Skeletal muscle satellite cell (primary cell): ENCODE results near the gene SMPD2.

Experiments
- H3K27me3 ChIP-seq: 2 replicates; pipeline ENCODE4 v1.7.0; 2013; ENCODE audit warnings: low read length; ENCODE audit not compliant: control insufficient read depth, insufficient read depth
- H3K36me3 ChIP-seq: 2 replicates; pipeline ENCODE4 v1.7.0; 2013; ENCODE audit warnings: mild to moderate bottlenecking, control low read depth, low read length; ENCODE audit not compliant: insufficient read depth
- H3K4me1 ChIP-seq: 2 replicates; pipeline ENCODE4 v1.7.0; 2013; ENCODE audit warnings: low read length; ENCODE audit not compliant: control insufficient read depth, insufficient read depth
- H3K4me2 ChIP-seq: 2 replicates; pipeline ENCODE4 v1.7.0; 2013; ENCODE audit warnings: mild to moderate bottlenecking, low read length
- H3K4me3 ChIP-seq: 2 replicates; pipeline ENCODE4 v1.7.0; 2013; ENCODE audit warnings: low read length
- H3K9ac ChIP-seq: 2 replicates; pipeline ENCODE4 v1.7.0; 2013; ENCODE audit warnings: mild to moderate bottlenecking, low read depth, low read length, moderate library complexity
- H3K9me3 ChIP-seq: replicated peaks from 2 replicates; pipeline ENCODE4 v1.7.0; 2013; ENCODE audit warnings: mild to moderate bottlenecking, control low read depth, low read length

SMPD2 gene

DNA sequence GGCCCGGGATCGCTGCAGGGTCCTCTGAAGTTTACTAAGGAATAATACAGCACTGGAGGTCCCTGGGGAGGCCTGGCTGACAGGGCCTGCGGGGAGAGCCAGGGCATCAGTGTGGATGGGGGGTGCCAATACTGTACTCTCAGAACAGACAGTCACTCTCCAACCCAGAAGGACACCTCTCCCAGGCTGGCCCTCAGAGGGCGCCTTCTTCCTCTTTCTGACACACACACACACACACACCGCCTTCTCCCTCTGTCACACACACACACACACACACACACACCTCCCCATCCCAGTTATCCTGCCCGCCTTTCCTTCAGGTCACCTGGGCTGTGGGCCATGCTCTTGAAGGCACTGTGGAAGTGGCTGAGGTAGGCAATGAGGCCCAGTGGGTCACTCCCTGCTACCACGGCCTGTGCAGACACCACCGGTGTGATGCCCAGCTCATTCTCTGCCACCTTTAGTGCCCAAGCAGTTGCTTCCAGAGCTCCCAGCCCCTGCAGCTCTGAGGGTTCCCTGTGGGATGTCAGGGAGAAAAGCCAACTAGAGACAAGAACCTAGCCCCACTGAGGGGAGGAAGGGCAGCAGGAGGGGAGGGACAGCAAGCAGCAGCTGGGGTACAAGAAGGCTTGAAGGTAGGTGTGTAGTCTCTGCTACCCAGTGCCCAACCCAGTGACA is 7.5 kb downstream of the SMPD2 start:
- Histone ChIP-seq H3K4me3 (no peak overlapping the region), H3K27me3 (no peaks in the 10 kb centered on the region), H3K4me1 (no peaks in the 10 kb centered on the region), H3K9me3 (no peaks in the 10 kb centered on the region), H3K9ac (no peak overlapping the region), H3K4me2 (no peak overlapping the region), H3K36me3 (peaks cover 89% of the 10 kb centered on the region)

DNA sequence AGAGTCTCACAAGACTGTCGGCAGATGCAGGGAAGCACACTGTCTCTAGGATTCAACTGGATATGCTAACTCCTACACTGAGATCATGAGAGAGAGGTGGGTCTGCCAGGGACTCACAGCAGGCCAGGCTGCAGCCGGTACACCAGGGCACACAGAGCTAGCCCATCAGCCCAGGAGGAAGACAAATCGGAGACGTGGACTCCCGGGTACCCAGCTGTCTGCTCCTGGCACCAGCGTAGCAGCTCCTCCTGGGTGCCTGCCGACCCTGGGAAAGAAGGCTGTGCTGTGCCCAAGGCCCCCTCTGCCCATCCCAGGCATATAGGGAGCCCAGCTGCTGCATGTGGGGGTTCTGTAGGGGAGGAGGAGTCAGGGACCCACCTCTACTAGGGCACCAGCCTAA is 8.1 kb downstream of the SMPD2 start:
- H3K4me1 ChIP-seq: peaks cover 6% of the 10 kb centered on the region
- no peaks in the 10 kb centered on the region for H3K9me3 ChIP-seq
- H3K4me3 ChIP-seq: no peak overlapping the region
- no peaks in the 10 kb centered on the region for H3K27me3 ChIP-seq
- H3K36me3 ChIP-seq: peaks cover 89% of the 10 kb centered on the region
- H3K4me2 ChIP-seq: no peak overlapping the region
- H3K9ac ChIP-seq: no peak overlapping the region

DNA sequence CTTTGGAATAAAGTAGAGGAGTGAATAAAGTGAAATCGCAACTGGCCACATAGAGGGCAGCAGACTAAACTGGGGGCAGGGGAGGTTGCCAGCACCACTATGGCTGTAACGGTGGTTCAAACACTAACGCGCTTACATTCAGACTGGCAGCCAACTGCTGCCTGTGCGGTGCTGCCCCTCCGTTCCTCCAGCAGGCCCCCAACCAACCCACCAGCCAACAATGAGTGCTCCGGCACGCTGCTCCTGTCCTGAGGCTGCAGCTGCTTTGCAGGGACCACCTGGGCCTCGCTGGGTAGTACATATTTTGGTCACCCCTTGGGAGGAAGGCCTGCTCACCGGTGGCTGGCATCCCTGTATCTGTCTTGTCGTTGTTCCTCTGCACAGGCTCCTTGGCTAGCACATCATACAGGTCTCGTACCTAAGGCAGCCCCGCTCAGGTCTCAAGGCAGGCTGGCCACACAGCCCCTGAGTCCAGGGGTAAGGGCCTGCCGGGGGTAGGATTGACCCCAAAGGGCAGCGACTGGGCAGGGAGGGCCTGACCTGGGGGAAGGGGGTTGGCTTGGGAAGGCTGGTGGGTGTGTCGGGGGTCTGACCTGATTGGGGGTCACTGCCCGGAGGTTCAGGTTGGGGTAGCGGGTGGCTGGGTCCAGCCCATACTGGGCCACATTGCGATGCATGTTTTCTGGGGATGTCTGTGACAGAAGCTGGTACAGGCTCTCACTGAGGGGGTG is 8.7 kb downstream of the SMPD2 start:
- H3K9ac ChIP-seq: no peak overlapping the region
- H3K36me3 ChIP-seq: peaks cover 86% of the 10 kb centered on the region
- no peak overlapping the region for H3K4me2 ChIP-seq
- peaks cover 12% of the 10 kb centered on the region for H3K4me1 ChIP-seq
- H3K27me3 ChIP-seq: no peaks in the 10 kb centered on the region
- H3K4me3 ChIP-seq: no peak overlapping the region
- no peaks in the 10 kb centered on the region for H3K9me3 ChIP-seq

DNA sequence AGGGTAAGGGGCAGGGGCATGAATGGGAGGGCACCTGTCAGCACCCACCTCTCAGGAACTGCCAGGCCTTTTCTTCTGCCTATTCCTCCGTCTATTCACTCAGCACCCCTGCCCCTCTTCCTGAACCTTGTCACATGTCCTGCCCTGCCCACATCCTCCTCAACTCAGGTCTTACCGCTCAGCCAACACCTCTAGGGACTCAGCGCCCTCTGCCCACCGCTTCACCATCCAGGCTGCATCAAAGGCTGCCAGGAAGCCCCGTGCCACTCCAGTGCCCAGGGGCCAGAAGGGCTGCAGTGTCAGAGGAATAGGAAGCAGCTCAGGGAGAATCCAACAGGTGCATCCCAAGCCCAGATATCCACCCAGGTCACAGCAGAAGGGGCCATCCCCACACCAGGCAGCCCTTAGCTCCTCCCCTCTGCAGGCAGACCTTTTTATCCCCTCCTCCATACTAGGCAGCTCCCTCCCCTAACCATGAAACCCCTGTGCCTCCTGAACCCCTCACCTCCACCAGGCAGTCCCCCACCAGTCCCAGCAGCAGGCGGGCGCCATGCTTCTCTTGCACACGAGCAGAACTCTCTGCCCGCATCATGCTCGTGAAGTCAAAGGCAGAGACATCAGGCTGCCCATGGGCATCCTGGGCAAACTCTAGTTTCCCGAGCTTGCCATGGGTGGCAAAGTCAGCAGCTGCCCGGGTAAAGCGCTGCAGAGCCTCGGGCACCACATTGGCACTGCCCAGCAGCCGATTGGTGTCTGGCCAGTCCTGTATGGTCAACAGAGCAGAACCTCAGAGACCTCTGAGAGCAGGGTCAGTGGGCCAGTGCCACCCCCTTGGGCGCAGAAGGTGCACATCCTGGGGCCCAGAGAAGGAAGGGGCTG is 9.5 kb downstream of the SMPD2 start:
- Histone ChIP-seq H3K27me3 (no peaks in the 10 kb centered on the region), H3K4me1 (peaks cover 17% of the 10 kb centered on the region), H3K4me3 (no peak overlapping the region), H3K36me3 (peaks cover 78% of the 10 kb centered on the region), H3K9me3 (no peaks in the 10 kb centered on the region), H3K9ac (no peak overlapping the region), H3K4me2 (no peak overlapping the region)

DNA sequence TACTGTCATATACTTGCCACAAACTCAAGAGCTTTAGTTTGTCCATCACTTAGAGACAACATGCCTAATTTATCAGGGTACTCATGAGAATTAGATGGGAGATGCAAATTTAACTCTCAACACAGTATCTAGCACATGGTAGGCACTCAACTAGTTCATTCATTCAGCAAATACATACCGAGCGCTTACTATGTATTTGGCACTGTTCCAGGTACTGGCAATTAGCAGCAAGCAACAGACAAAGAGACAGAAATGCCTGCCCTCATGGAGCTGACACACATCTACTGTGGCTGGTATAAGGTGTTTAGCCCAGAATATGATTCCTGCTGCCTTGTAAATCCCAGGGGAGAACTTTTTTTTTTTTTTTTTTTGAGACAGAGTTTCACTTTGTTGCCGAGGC is 10.3 kb downstream of the SMPD2 start:
- Histone ChIP-seq H3K36me3 (peaks cover 71% of the 10 kb centered on the region), H3K4me3 (no peak overlapping the region), H3K4me2 (no peak overlapping the region), H3K9ac (no peak overlapping the region), H3K27me3 (no peaks in the 10 kb centered on the region), H3K4me1 (peaks cover 17% of the 10 kb centered on the region), H3K9me3 (no peaks in the 10 kb centered on the region)

DNA sequence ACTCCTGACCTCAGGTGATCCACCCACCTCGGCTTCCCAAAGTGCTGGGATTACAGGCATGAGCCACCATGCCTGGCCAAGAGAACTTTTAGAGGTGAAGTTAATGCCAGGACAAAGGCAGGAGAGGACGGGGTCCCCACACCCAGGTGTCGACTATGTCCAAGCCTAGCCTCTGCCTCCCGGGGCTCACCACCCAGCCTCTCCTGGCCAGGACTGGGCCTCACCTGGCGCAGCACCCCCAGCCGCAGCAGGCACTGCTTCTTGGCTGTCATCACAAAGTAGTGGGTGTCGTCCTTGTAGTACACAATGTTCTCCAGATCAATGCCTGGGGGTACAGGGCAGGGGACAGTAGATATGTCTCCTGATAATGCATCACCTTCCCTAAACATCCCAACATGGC is 10.9 kb downstream of the SMPD2 start:
- H3K9ac ChIP-seq: no peak overlapping the region
- H3K4me3 ChIP-seq: no peak overlapping the region
- H3K36me3 ChIP-seq: peaks cover 65% of the 10 kb centered on the region

DNA sequence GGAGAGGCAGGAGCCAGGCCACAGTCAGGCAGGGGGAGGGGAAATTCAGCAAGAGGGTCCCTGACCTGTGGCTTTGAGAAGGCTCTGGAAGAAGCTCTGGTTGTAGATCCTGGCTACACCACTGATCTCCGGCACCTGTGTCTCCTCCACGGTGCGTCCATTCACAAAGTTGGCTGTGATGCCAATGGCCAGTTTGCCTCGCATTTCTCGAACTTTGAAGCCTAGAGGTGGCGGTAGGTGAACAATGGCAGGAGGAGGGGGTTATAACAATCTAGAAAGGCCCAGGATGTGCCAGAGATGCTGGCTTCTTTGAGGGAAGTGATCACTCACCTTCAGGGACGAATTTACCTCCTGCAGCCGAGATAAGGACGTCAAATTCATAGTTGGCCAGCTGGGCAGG is 11.7 kb downstream of the SMPD2 start:
- Histone ChIP-seq H3K9ac (no peak overlapping the region), H3K4me2 (no peak overlapping the region), H3K27me3 (no peaks in the 10 kb centered on the region), H3K4me3 (no peak overlapping the region), H3K36me3 (peaks cover 57% of the 10 kb centered on the region), H3K4me1 (peaks cover 25% of the 10 kb centered on the region), H3K9me3 (no peaks in the 10 kb centered on the region)

More for the DNA sequence above, 10.9 kb downstream of the SMPD2 start:
- H3K27me3 ChIP-seq: no peaks in the 10 kb centered on the region
- H3K9me3 ChIP-seq: no peaks in the 10 kb centered on the region
- H3K4me1 ChIP-seq: peaks cover 17% of the 10 kb centered on the region
- no peak overlapping the region for H3K4me2 ChIP-seq

DNA sequence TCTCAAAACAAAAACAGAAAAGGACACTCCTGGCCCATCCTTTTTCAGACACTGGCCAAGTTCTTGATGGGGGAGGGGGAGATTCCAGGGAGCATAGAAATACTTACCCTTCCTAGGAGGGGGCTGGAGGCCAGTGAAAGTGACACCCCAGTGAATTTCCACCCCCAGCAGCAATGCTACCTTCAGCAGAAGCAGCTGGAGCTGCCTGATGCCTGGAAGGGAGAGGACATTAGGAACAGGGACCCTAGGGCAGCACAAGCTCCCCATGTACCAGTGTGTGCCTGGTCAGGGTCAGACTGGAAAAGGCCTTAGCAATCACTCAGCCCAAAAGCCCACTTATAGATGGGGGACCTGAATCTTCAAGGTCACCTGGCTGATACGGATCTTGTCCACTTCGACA is 12.6 kb downstream of the SMPD2 start:
- Histone ChIP-seq H3K27me3 (no peaks in the 10 kb centered on the region), H3K36me3 (peaks cover 52% of the 10 kb centered on the region), H3K9me3 (no peaks in the 10 kb centered on the region), H3K9ac (no peak overlapping the region), H3K4me2 (peak overlapping the region; percentile 92), H3K4me3 (peak overlapping the region; percentile 95), H3K4me1 (peaks cover 33% of the 10 kb centered on the region)

DNA sequence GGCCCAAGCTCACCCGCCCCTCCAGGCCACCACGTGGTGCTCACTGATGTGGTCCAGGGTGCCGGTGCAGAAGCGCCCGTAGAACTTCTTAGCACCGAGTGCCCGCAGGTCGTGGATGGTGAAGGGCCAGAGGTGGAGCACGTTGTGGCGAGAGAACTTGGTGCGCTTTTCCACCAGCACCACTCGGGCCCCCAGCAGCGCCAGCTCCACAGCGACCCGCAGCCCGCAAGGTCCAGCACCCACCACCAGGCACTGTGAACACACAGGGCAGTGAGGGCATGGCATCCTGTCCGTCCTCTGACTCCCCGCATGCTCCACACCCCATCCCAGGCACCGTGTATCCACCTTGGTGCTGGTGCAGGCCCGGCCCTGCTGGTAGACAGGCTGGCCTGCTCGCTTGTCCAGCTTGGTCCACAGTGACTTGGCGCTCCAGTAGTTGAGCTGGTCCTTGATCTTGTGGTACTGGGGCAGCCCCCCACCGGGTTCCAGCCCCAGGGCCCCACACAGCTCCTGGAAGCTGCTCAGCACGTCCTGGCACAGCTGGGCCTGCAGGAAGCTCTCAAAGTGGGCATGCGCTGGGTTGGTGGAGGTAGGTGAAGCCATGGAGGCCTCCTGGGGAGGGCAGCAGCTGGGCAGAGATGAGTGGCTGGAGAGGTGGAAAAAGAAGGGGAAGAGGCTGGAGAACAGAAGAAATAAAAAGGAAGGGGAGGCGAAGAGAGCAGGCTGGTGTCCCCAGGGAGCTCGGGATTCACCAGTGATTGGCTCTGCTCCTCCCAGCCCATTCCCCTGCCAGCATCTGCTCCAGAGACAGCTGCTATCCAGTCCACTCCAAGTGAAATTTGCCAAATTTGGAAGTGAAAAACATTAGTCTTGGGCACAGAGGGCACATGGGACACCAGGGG is 13.3 kb downstream of the SMPD2 start:
- Histone ChIP-seq H3K27me3 (no peaks in the 10 kb centered on the region), H3K4me1 (peaks cover 37% of the 10 kb centered on the region), H3K4me2 (peak overlapping the region; percentile 92), H3K9me3 (no peaks in the 10 kb centered on the region), H3K36me3 (peaks cover 46% of the 10 kb centered on the region), H3K9ac (peak overlapping the region; percentile 89), H3K4me3 (peak overlapping the region; percentile 95)

DNA sequence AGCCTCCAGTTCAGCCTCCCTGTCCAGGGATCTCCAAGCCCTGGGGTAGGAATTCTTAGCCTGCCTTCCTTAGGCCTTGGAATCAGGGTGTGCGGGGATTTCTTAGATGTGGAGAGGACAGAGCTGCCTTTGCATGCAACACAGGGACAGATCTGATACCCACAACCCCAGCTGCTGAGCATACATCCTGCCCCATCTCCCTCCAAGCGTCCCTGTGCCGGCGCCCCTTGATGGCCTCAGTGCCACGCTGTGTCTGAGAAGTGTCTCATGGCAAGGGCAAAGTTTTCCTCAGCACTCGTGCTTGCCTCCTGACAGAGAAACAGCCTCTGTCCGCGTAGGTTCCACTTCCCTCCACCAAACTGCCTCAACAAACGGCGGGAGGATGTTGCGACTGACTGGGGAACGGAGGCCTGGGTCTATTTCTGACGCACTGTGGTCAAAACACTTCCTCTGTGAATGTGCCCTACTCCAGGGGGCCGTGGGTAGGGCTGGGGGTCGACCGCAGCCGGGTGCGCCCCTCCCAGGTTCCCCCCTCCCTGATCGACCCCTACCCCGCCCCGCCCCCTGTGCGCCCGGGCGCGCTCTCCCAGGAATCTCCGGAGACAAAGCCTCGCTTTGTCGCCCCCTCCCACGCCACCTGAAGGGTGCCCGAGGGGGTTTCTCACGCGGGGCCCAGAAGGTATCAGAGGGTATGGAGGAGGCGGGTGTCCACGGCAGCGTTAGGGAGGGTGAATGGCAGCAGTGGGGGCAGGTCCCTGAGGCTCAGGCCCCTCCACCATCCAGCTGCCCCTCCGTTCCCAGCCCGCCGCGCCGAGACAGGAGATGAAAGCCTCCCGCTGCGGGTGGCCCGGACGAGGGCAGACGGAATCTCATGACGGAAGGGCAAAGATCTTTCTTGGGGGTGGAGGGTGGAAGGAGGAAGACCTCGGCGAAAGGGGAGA is 14.2 kb downstream of the SMPD2 start:
- H3K9me3 ChIP-seq: no peaks in the 10 kb centered on the region
- peaks cover 39% of the 10 kb centered on the region for H3K4me1 ChIP-seq
- peak overlapping the region; percentile 89 for H3K9ac ChIP-seq

More for the DNA sequence above, 14.2 kb downstream of the SMPD2 start:
- Histone ChIP-seq H3K36me3 (peaks cover 36% of the 10 kb centered on the region), H3K4me2 (peak overlapping the region; percentile 92), H3K4me3 (peak overlapping the region; percentile 95), H3K27me3 (no peaks in the 10 kb centered on the region)
